Fibroblast of mammary gland (primary cell): ENCODE results near the gene SALL3.

Experiments
- DNase-seq: peaks from one replicate; pipeline ENCODE4 v3.0.0-alpha.2; 2010; ENCODE audit warnings: low read depth
- H3K4me3 ChIP-seq: 2 replicates; pipeline ENCODE4 v1.5.1; 2011; ENCODE audit warnings: low read depth, mild to moderate bottlenecking, low read length, moderate library complexity; ENCODE audit not compliant: control insufficient read depth
- TF ChIP-seq, protein P1 (sequence below): conservative IDR thresholded peaks from 2 replicates; pipeline ENCODE4 v1.5.1; 2011; ENCODE audit warnings: low read depth, low read length, inconsistent platforms; ENCODE audit not compliant: control insufficient read depth, insufficient read depth

The SALL3 gene

DNA sequence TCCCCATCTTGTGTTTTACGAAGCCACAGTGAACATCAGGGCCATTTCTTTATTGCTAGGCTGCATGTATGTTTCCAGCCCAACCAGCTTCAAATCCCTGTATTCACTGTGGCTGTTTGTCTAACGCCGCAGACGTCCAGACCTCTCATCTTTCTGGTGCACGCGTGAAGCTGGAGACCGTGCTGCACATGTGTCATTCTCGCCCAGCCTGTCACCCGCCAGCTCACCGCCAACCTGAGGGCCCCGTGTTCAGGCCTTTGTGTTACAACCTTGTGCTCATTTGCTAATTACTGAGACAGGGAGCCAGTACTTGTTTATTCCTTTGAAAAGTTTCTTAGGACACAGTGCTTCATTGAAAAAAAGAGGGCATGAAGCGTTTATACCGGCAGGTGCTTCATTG is 21.4 kb downstream of the SALL3 start:
- H3K4me3 ChIP-seq: no peak overlapping the region
- TF ChIP-seq, protein P1, sequence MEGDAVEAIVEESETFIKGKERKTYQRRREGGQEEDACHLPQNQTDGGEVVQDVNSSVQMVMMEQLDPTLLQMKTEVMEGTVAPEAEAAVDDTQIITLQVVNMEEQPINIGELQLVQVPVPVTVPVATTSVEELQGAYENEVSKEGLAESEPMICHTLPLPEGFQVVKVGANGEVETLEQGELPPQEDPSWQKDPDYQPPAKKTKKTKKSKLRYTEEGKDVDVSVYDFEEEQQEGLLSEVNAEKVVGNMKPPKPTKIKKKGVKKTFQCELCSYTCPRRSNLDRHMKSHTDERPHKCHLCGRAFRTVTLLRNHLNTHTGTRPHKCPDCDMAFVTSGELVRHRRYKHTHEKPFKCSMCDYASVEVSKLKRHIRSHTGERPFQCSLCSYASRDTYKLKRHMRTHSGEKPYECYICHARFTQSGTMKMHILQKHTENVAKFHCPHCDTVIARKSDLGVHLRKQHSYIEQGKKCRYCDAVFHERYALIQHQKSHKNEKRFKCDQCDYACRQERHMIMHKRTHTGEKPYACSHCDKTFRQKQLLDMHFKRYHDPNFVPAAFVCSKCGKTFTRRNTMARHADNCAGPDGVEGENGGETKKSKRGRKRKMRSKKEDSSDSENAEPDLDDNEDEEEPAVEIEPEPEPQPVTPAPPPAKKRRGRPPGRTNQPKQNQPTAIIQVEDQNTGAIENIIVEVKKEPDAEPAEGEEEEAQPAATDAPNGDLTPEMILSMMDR: no peak
- DNase-seq: no peak

DNA sequence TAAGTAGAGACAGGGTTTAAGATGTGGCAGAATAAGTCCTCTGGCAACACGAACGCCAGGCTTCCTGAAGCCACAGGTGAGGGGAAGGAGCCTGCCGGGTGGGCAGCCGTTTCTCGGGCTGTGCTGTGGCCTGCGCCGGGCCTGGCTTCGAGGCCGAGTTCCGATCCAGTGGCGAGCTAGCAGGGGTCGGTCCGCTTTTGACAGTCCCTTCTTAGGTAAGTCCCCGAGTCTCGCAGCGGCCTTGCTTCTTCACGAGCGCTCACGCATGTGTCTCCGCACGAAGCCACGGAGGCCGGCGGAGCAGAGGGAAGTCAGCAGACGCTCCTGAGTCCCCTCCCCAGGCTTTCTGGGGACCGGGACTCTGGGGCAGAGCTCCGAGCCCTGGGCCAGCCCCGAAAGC is 26.0 kb downstream of the SALL3 start:
- no peak for DNase-seq
- TF ChIP-seq, protein P1: no peak
- H3K4me3 ChIP-seq: no peak overlapping the region

GRCh38 chr18:79006106-79006795 is 26.6 kb downstream of the SALL3 start:
- no peak for DNase-seq
- TF ChIP-seq, protein P1: no peak
- no peak overlapping the region for H3K4me3 ChIP-seq

GRCh38 chr18:79007440-79007839 is 27.8 kb downstream of the SALL3 start:
- no peak for DNase-seq
- no peak overlapping the region for H3K4me3 ChIP-seq
- TF ChIP-seq, protein P1: no peak

DNA sequence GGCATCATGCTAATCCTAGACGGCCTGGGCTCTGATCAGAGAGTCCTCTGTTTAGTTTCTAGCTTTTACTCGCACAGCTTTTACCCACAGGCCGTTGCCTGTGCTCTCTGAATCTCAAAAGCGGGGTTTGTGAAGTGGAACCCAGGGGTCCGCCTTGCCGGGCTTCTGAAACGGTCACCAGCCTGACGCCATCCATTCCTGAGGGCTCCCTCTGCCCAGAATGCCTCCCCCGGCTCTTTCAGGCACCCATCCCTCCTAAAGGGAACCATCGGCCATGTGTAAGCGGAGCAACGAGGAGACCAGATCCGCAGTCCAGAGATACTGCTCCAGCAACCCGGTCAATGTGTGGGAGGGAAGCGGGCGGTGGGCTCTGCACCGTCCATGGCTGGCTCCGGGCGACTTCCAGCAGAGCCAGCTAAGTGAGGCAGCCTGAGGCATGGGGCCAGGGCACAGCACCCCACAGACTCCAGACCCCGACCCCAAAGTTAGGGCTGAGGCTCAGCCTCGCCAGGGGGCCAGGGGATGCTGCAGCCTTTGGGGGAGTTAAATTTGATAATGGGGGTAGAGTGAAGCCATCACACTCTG is 28.8 kb downstream of the SALL3 start:
- TF ChIP-seq, protein P1: no peak
- DNase-seq: no peak
- no peak overlapping the region for H3K4me3 ChIP-seq

- no peak overlapping the region for H3K4me3 ChIP-seq
- no peak for DNase-seq
- TF ChIP-seq, protein P1: no peak
Observed at GRCh38 chr18:79010802-79011201, 31.2 kb downstream of the SALL3 start.
